Measurements from ENCODE around the gene MITF. TPM values are rescaled to one million over a fixed set of nuclear protein-coding genes. Genes with fewer than 3 reads are reported as not detected.
A peak's percentile ranks its signal among the peaks of the same experiment; 100 is the strongest.

The MITF gene
- total and polyA plus RNA-seq, 10 donors, result 0.83 to 11.9 (median 6.2) TPM

- H3K4me3 ChIP-seq, result no peak overlapping the region
- H3K4me1 ChIP-seq, result no peaks in the 10 kb centered on the region
- no peak overlapping the region for H3K27ac ChIP-seq
- TF ChIP-seq POLR2AphosphoS5 (IDR thresholded peaks at IDR 0.05) (no peak), CTCF (IDR thresholded peaks at IDR 0.05 in 8 of 11, conservative IDR thresholded peaks at IDR 0.05 in 3 of 11) (no peak), POLR2A (IDR thresholded peaks at IDR 0.05) (no peak)
- no peak for DNase-seq
- intact Hi-C loops (cut with DNase I; ENCODE audit: low total_unique reads), result no loop called here
- 85 to 93% (median 91%) methylated on average over 3 of the region's 3 CpGs for WGBS, 5 donors
- no peaks in the 10 kb centered on the region for H3K9me3 ChIP-seq
- no peaks in the 10 kb centered on the region for H3K27me3 ChIP-seq (replicated peaks in 1 of 7)
- H3K36me3 ChIP-seq, result no peaks in the 10 kb centered on the region
Observed at GRCh38 chr3:69941037-69941436, 201.8 kb downstream of the MITF start.

- no peak overlapping the region for H3K4me3 ChIP-seq
- no peaks in the 10 kb centered on the region for H3K4me1 ChIP-seq
- no peaks in the 10 kb centered on the region for H3K36me3 ChIP-seq
- 82 to 94% (median 86%) methylated on average over 3 of the region's 3 CpGs for WGBS, 5 donors
- no peaks in the 10 kb centered on the region for H3K27me3 ChIP-seq (replicated peaks in 1 of 7)
- H3K27ac ChIP-seq, result no peak overlapping the region
- intact Hi-C loops (cut with DNase I; ENCODE audit: low total_unique reads), result no loop called here
- no peak for TF ChIP-seq POLR2AphosphoS5 (IDR thresholded peaks at IDR 0.05)
- TF ChIP-seq CTCF (IDR thresholded peaks at IDR 0.05 in 8 of 11, conservative IDR thresholded peaks at IDR 0.05 in 3 of 11), result no peak
- no peak for TF ChIP-seq POLR2A (IDR thresholded peaks at IDR 0.05)
- no peak for DNase-seq
- no peaks in the 10 kb centered on the region for H3K9me3 ChIP-seq
Observed at GRCh38 chr3:69941439-69942176, 202.3 kb downstream of the MITF start.

GRCh38 chr3:69944931-69945493 is 205.7 kb downstream of the MITF start:
- H3K4me1 ChIP-seq, result no peaks in the 10 kb centered on the region
- H3K9me3 ChIP-seq, result no peaks in the 10 kb centered on the region
- H3K27me3 ChIP-seq (replicated peaks in 1 of 7), result no peaks in the 10 kb centered on the region
- H3K4me3 ChIP-seq, result no peak overlapping the region
- H3K27ac ChIP-seq, result no peak overlapping the region
- 77 to 85% (median 81%) methylated on average over 3 of the region's 3 CpGs for WGBS, 5 donors
- intact Hi-C loops (cut with DNase I; ENCODE audit: low total_unique reads), result no loop called here
- no peak for DNase-seq
- TF ChIP-seq POLR2AphosphoS5 (IDR thresholded peaks at IDR 0.05) (no peak), POLR2A (IDR thresholded peaks at IDR 0.05) (no peak), CTCF (IDR thresholded peaks at IDR 0.05 in 8 of 11, conservative IDR thresholded peaks at IDR 0.05 in 3 of 11) (no peak)
- H3K36me3 ChIP-seq, result no peaks in the 10 kb centered on the region

GRCh38 chr3:69948246-69948862 is 209.1 kb downstream of the MITF start:
- Histone ChIP-seq H3K36me3 (no peaks in the 10 kb centered on the region), H3K27ac (no peak overlapping the region), H3K27me3 (replicated peaks in 1 of 7) (no peaks in the 10 kb centered on the region), H3K4me3 (no peak overlapping the region), H3K4me1 (no peaks in the 10 kb centered on the region), H3K9me3 (no peaks in the 10 kb centered on the region)
- TF ChIP-seq CTCF (IDR thresholded peaks at IDR 0.05 in 8 of 11, conservative IDR thresholded peaks at IDR 0.05 in 3 of 11), result peak in 8 of 11 experiments; percentile 14 to 58 (median 44)
- TF ChIP-seq POLR2A (IDR thresholded peaks at IDR 0.05), result no peak
- no peak for DNase-seq
- 9 to 17% (median 12%) methylated on average over 4 of the region's 4 CpGs for WGBS, 5 donors
- intact Hi-C loops (cut with DNase I; ENCODE audit: low total_unique reads), result no loop called here

Measured in spleen (tissue), 11 donors.